Inflammatory macrophage treated with lipopolysaccharide for 4 hours (primary cell): ENCODE measurements around the gene CACNG4.

Source experiments
- DNase-seq: peaks from one replicate; pipeline ENCODE4 v3.0.0-alpha.2; 2020

The CACNG4 gene

DNA sequence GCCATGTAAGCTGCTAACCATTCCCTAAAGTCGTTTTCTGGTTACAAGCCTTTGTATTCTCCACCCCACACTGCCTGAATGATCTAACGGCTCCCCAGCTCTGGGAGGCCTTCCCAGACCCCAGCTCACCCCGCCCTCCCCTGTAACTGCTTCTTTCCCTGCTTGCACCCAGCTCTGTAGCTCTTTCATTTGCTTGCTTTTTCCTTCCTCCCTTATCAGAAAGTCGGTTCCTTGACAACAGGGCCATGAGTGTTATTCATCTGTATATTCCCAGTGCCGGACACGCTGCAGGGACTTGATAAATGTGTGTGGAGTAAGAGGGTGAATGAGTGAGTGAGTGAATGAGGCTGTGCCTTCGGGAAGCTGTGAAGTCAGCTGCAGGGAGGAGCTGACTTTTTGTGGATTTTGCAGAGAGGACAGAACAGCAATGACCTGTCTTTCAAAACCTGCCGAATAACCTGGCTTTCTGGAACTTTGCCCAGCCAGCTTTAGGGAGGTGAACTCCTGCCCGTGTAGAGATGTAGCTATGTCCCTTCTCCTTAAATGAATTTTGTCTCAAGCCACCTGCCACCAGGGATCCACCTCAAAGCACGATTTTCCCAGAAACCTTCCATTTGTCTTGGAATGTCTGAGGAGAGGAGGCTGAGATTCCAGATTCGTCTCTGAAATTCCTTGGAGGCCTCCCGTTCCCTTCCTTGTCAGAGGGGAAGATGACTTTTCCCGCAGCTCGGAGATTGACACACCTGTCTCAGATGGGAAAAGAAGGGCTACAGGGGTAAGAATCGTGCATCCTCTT, 20.0 kb upstream of the CACNG4 start:
- DNase-seq: no peak

DNA sequence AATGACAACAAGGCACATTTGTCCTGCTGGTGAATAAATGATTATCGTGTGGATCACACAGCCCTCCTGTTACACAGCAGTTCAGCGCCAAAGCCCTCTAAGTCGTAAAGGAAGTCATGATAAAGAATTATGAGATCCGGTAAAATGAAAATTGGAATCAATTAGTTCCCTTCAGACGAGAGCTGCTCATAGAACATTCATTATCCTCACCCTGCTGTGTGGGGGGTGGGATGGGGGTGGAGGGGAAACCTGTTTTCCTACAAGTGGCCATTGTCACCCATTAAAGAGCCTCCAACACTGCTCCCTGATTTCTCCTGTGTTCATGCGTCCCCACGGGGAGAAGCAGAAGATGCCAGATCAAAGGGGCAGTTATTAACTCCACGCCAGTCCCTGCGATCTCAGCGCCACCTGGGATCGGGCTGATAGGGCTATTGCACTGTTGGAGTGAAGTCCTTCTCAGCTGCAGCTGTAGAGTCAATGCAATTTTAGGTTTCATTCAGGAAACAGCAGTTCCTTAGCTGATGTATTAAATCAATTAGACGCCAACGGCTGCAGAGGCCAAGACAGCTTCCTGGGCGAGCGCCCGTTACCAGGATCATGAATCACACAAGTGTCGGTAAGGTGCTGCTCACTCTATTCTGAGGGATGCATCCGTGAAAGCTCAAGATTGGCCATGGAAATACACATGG, 19.2 kb upstream of the CACNG4 start:
- DNase-seq: no peak

DNA sequence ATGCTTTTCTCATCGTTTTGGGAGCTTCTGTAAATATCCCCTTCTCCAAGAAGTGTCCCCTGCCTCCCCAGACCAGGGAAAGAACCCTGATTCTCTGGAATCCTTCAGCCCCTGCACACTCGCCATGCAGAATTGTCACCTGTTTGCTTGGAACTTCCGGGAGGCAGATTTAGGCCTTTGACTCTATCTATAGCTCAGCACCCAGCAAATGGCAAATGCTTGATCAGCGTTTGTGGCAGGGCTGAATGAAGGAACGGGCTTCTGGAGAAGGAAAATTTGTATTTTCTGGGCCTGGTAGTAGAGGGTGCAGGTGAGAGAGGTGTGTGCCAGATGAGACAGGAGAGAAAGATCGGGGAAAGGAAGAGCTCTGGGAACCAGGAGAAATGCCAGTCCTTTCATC, 18.3 kb upstream of the CACNG4 start:
- DNase-seq: no peak

DNA sequence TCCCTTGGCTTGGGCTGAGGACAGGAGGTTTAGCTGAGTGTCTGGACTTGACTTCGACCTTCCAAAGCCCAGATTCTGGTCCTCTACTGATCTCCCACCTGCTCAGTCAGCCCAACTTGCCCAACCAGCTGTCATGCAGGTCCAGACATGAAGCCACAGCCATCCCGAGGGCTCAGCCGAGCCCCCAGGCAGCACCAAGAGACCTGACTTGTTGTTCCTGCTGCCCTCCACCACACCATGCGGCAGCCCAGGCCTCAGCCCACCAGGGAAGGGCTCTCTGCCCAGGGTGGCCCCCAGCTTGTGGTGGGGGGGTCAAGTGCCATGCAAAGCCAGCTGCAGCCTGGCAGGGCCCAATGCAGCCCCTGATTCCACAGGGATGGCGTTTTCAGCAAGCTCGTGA, 17.2 kb upstream of the CACNG4 start:
- no peak for DNase-seq

DNA sequence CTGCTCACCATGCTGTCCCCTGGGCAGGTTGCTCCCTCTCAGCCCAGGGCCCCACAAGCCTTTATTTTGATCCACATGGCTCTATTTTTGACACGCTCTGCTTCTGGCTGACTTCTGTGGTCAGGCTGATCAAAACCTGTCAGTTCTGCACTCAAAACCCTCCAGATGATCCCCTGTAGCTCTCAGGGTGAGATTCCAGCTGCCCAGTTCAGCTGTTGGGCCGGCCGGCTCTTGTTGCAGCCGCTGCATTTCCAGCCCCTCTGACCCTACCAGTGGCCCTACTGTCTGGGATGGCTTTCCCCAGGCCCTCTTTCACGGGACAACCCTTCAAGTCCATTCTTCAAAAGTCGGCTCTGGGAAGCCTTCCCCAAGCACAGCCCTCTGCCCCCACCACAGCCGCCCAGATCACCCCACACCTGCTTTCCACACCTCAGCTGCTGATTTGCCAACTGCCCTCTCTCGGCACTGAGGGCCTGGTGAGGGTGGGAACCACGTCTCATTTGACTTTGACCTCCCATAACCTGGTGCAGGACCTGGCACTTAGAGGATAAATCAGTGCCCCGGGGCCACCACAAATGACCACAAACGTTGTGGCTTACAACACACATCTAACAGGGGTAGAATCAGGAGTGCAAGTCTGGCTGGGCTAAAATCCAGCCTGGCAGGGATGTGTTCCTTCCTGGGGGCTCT, 16.3 kb upstream of the CACNG4 start:
- DNase-seq: no peak

DNA sequence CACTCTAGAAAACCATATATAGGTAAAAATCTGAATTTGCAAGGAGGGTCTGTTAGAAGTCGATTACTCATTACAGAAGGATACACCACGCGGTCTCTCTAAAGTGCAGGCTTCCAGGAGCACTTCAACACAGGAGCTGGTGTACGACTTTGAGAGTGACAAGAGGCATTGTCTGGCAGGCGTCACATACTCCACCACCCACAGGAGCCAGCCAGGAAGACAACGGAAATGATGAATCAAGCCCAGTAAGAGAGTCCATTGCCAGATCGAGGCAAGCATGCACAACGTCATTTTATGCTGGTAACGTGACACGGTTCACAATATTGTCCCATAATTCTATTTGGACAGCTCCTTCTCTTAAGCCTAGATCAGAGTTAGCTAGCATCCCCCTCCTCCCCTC, 15.0 kb upstream of the CACNG4 start:
- no peak for DNase-seq

DNA sequence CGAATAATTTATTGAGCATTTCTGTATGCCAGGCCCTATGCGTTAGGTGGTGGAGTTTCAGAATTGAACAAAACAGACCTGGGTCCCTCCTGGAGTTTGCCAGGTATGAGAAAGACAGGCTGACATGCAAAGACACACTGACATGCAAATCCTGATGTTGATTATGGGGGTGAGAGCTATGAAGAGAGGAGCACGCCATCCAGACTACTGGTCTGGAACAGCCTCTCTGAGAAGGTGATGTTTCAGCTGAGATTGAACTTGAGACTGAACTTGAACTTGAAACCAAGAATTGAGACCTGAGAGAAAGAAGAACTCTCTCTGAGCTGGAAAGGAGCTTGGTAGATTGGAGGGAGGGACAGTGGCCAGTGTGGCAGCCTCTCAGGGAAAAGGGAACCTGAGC, 14.2 kb upstream of the CACNG4 start:
- no peak for DNase-seq

DNA sequence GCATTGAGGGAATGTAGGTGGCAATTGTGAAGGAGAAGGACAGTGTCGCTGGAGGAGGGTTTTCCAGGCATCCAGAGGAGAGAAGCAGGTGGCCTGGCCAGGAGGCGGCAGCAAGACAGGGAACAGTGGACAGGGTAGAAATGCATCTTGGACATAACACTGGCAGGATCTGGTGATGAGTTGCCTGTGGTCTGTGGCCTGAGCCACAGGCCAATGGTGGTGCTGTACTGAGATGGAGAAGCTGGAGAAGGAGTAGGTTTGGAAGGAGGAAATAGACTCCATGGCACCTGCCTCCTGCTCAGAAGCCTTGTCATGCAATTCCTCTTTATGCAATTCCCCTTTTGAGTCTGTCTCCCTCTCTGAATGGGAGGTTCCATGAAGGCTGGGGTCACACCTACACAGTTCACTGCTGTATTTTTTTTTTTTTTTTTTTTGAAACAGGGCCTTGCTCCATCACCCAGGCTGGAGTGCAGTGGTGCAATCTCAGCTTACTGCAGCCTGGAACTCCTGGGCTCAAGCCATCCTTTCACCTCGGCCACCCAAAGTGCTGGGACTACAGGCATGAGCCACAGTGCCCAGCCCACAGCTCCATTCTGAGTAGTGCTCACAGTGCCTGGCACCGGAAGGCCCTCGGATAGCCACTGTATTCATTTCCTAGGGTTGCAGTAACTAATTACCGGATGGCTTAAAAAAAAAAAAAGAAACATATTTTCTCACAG, 13.5 kb upstream of the CACNG4 start:
- peak; percentile 18 for DNase-seq

DNA sequence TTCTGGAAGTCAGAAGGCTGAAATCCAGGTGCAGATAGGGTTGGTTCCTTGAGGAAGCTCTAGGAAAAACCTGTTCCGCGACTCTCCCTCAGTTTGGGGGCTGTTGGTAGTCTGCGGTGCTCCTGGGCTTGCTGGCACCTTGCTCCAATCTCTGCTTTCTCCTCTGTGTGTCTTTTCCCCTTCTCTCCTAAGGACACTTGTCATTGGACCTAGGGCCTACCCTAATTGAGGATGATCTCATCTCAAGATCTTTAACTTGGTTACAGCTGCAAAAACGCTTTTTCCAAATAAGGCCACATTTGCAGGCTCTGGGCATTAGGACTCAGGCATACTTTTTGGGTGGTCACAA, 12.9 kb upstream of the CACNG4 start:
- DNase-seq: no peak

DNA sequence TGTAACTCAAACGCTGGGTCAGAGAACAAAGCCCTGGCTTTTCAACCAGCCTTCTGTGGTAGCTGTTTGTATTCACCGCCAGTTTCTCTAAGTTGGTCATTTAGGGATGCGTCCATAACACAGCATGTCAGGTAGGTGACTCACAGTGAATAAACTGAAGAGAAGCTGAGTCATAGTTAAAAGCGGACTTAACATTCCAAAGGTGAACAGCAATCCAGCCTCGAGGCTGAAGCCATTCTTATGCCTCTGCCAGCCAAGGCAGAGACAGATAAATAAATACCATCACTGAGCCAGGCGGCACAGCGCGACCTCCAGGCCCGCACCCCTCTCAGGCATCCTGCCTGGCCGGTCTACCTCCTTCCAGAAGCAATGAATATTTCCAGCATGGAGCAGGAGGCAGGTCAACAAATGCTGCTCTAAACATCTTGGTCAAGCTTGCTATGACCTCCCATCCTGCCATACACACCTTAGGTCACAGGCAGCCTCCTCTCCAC, 12.4 kb upstream of the CACNG4 start:
- DNase-seq: no peak

DNA sequence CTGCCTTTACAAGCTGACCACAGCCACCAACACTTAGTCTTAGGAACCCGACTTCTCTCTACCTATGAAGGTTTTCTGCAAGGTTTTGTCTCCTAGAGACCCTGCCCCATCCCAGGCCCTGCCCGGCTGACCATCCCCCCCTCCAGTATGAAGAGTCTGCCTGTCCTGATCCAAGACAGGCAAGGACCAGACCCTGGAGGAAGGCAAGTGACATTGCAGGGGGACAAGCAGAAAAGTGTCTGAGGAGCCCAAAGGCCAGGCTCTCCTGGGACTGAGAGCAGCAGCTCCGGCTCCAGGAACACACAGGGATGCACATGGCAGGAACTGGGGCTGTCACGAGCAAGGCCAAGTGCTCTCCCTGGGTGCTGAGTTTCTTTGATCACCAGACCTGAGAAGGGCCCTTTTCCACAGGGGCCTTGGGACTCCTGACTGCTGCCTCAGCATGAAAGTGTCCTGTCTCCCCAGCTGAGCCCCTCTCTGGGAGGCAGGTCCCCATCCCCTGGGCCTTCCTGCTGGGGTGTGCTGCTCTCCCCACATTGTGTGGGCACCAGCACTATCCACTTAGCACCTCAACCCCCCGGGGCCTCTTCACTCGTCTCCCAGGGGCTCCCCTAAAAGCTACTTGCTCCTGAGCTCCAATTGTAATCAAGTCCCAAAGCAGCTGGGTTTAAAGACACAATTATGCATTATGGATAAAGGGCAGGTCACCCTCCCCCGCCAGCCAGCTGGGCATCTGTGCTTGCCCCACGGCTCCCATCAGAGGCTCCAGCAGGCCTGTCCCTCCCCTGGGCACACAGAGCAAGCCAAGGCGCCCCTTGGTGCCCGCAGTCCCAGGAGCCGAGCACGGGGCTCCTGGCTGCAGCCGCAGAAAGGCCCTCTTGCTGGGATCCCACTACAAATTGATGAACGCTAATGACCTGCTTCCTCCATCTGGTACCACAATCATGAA, 11.6 kb upstream of the CACNG4 start:
- DNase-seq: no peak

DNA sequence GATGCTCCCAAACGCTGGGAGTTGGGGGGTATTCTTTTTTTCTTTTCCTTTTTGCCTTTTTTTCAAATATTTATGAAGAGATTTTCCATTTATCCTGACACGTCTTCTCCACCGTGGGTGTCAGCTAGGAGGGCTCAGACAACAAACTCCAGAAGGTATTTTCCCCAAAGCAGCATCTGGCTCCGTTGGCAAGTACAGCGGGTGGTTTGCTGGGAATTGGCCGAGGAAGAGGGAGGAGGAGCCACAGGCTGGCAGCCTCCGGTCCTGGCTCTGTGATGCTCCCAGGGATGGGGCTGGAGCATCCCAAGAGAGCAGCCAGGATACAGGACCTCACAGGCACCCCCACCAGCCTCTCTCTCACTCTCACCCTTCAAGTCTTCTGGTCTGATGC, 10.9 kb upstream of the CACNG4 start:
- DNase-seq: no peak

DNA sequence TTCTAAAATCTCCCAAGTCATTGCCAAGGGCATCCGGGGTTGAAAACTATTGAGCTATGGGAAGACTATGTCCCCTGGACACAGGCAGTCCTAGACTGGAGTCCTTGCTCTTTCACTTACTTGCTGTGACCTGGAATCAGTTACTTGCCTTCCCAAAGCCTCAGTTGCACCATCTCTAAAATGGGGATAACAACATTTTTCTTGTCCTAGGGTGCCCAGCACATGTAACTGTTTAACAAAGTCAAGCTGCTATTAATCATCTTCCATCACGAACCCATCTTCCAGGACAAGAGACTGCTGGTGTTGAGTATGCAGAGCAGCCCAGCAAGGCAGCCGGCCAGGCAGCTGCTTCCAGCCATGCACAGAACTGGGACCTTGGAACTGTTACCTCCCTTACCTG, 9.9 kb upstream of the CACNG4 start:
- no peak for DNase-seq

DNA sequence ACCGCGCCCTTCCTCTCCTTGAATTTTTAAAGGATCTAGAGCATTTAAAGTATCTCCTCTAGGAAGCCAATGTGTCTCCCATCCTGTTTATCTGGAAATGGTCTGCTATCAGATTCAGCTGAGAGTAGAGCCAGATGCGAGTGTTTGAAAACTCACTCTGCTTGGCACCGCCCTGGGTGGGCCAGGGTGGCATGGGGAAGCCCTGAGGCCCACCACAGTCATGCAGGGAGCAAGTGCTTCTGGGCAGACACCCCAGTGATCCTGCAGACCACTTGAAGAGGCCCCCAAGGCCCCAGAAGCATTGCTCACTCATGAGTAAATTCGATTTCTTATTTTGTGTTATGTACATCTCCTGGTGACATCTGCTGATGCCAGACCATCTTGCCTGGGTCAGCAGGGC, 8.7 kb upstream of the CACNG4 start:
- no peak for DNase-seq

DNA sequence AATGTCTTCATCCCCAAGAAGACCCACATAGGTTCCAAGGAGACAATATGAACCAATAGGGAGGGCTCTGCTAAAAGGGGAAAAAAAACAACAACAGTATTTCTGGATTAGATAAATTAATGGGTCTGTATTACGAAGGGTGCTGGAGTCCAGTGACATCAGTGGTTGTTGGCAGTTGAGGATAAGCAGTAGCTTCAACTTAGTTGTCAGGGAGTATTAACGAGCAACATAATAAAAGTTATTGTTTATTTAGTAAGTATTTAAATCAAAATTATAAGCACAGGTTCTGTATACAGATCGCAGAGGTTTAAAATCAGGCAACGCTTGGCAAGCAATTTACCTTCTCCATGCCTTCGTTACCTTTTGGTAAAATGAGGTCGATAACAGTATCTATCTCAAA, 7.6 kb upstream of the CACNG4 start:
- no peak for DNase-seq

DNA sequence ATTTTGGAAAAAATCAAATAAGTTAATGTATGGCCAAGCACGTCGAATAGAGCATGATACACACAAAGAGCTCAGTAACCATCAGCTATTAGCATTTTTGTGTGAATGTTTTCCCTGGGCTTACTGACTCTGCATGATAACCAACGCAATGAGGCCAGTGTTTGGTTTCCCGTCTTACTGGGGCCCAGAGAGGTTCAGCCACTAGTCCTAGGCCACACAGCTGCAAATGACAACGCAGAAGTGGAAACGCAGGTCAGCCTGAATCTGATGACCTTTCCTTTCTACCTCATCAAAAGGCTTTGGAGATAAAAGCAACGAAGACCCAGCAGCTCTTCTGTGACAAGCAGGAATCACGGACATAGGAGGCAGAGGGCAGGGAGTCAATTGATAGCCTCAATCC, 7.2 kb upstream of the CACNG4 start:
- DNase-seq: no peak

DNA sequence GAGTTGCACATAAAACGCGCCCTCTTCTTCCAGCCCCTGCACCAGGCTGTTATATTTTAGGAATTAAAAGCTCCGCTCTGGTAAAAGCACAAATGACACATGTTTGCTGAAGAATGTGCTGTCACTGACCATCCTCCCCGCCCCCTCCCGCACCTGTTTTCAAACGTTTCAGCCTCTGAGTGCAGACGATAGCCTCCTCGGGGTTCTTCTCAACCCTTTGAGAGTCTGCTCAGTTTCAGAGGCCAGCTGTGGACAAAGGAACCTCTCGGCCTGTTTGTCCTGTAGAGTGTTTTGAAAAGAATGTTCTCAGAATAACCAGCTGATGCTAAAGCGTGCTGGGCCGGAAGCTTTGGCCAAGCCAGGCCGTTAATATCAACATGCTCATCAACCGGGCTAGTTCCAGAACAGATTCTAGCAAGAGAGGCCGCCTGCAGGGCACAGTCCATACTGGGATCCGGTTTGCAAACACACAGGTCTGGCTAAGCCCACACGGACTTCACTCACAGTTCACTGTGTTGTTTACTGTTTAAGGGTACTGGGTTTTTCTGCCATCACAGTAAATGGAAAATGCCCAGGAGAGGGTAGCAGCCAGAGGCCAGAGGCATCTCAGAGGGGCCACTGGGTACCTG, 6.4 kb upstream of the CACNG4 start:
- no peak for DNase-seq

DNA sequence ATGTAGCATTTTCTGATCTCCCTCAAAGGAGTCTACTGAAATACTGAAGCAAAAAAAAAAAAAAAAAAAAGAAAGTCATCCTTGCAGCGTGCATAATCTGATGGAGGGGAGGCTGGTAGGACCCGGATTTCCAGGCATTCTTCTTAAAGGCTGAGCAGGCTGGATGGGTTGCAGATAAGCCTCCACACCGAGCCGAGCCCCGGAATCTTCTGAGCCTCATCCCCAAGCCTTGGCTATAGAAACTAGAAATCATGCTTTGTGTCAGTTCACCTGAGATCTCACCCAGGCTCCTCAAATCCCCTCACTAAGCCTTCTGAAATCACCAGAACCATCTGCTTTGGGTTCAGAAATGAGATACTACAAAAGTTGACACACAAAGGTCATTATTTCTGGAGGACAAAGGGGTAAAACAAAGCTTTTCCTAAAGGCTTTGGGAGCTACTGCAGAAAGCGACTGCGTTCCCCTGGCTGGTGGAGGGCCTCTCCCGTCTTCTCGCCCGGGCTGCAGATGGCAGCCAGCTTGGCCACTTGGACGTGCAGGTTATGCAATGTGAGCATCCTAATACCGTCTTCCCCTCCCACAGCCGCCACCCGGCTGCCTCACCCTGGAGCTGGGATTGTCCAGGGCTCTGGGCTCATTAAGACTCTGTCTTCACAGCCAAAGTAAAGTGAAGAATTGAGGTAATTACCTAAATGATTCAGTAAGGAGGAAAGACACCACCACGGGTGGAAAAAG, 4.7 kb upstream of the CACNG4 start:
- DNase-seq: no peak

DNA sequence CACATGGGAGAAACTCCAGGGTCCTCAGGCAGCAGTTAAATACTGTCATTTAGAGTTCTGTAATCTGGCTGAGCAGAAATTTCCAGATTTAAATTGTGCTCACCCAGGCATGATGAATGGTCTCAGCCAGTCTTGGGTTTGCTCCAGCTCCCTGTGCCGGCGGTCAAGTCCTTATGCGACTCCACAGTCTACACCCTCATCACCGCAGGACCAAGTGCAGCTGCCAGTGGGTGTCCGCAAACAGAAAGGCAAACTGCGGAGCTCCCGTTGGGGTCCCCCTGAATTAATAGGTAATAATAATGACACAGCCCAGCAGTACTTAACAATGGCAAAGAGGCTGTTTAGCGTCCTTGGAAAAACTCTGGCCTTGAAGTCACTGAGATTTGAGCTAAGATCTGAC, 3.9 kb upstream of the CACNG4 start:
- no peak for DNase-seq

DNA sequence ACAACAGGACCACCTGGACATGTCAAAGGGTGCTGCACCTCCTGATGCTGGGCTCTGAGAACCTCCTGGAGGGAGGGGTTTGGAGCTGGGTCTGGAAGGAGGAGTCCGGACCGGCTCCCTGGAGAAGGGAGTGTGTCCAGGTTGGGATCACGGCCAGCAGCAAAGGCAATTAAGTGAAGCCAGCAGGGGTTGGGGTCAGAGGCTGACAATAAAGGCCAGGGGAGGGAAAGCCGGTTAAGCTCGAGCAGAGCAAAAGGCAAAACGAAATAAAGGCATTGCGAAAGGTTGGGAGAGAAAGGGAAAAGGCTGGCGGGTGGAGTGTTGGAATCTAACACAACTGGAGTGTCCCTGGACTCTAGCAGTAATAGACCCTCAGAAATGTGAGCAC, 992 bp upstream of the CACNG4 start:
- DNase-seq: no peak
